ENCODE measurements around the gene PCNX1. TPM values are rescaled to one million over a fixed set of nuclear protein-coding genes. Genes with fewer than 3 reads are reported as not detected.

PCNX1 gene
- total and polyA plus RNA-seq, 4 donors: 5.7 to 41.2 (median 18.2) TPM

DNA sequence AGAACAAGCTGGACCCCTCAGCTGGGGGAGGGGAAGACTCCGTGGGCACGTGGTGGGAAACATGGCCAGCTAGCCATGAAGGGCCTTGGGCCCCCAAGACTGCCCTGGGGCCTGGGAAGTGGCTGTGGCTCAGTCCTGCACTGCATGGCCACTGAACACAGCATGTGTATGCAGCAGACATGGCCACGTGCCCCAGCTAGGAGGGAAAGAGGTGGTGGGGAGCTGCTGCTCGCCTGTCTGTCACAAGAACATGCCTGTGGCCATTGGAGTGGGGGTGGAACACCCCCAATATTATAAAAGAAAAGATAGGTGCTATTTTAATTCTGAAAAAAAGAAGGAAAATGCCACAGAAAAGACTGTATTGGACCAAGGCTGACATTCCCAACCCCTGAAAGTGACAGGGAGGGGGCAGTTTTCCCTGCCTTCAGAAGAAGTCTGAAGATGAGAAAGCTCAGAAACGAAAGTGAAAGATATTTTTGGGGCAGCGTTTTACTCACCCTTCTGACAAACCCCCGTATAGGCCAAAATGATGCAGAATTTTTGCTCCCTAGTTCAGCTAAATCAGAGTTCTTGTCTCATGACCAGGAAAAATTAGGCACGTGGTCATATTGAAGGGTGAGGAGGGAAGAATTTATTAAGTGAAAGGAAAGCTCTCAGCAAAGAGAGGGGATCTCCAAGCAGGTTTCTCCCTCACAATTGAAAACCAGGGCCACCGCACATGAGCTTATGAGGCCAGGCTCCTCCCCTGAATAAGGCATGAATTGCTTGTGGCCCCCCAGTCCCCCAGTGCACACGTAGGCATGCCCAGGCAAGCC, 35.2 kb upstream of the PCNX1 start:
- WGBS: 84% methylated on average over 10 of the region's 10 CpGs
- Histone ChIP-seq H3K27ac (ENCODE audit: low read depth in 1 of 2, low read length in 2 of 2) (no peak overlapping the region), H3K36me3 (ENCODE audit: control insufficient read depth in 4 of 4, insufficient read depth in 3 of 4, low read depth in 1 of 4, low read length in 3 of 4) (no peaks in the 10 kb centered on the region), H3K4me1 (ENCODE audit: control insufficient read depth in 4 of 4, insufficient read depth in 4 of 4, low read length in 3 of 4) (no peaks in the 10 kb centered on the region), H3K9ac (ENCODE audit: low read depth in 1 of 2, low read length in 2 of 2) (no peak overlapping the region), H3K9me3 (ENCODE audit: control insufficient read depth in 4 of 4, low read length in 3 of 4) (peaks cover 0 to 12% (median 8%) of the 10 kb centered on the region in 4 donors), H3K4me3 (ENCODE audit: low read depth in 1 of 3, low read length in 3 of 3) (peak overlapping the region in 1 of 3 donors; percentile 32), H3K27me3 (ENCODE audit: control insufficient read depth in 4 of 4, insufficient read depth in 4 of 4, low read length in 3 of 4) (no peaks in the 10 kb centered on the region)
- DNase-seq (ENCODE audit: low spot score): no peak
- TF ChIP-seq TAF1 (conservative IDR thresholded peaks at IDR 0.05) (no peak), RXRA (IDR thresholded peaks at IDR 0.05) (no peak), NR2F2 (IDR thresholded peaks at IDR 0.05) (no peak), HNF4G (IDR thresholded peaks at IDR 0.05) (no peak), SP1 (IDR thresholded peaks at IDR 0.05) (no peak), FOXA1 (IDR thresholded peaks at IDR 0.05) (no peak)
- TF ChIP-seq, protein P1, sequence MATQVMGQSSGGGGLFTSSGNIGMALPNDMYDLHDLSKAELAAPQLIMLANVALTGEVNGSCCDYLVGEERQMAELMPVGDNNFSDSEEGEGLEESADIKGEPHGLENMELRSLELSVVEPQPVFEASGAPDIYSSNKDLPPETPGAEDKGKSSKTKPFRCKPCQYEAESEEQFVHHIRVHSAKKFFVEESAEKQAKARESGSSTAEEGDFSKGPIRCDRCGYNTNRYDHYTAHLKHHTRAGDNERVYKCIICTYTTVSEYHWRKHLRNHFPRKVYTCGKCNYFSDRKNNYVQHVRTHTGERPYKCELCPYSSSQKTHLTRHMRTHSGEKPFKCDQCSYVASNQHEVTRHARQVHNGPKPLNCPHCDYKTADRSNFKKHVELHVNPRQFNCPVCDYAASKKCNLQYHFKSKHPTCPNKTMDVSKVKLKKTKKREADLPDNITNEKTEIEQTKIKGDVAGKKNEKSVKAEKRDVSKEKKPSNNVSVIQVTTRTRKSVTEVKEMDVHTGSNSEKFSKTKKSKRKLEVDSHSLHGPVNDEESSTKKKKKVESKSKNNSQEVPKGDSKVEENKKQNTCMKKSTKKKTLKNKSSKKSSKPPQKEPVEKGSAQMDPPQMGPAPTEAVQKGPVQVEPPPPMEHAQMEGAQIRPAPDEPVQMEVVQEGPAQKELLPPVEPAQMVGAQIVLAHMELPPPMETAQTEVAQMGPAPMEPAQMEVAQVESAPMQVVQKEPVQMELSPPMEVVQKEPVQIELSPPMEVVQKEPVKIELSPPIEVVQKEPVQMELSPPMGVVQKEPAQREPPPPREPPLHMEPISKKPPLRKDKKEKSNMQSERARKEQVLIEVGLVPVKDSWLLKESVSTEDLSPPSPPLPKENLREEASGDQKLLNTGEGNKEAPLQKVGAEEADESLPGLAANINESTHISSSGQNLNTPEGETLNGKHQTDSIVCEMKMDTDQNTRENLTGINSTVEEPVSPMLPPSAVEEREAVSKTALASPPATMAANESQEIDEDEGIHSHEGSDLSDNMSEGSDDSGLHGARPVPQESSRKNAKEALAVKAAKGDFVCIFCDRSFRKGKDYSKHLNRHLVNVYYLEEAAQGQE (IDR thresholded peaks at IDR 0.05): no peak
- TF ChIP-seq, protein P2, sequence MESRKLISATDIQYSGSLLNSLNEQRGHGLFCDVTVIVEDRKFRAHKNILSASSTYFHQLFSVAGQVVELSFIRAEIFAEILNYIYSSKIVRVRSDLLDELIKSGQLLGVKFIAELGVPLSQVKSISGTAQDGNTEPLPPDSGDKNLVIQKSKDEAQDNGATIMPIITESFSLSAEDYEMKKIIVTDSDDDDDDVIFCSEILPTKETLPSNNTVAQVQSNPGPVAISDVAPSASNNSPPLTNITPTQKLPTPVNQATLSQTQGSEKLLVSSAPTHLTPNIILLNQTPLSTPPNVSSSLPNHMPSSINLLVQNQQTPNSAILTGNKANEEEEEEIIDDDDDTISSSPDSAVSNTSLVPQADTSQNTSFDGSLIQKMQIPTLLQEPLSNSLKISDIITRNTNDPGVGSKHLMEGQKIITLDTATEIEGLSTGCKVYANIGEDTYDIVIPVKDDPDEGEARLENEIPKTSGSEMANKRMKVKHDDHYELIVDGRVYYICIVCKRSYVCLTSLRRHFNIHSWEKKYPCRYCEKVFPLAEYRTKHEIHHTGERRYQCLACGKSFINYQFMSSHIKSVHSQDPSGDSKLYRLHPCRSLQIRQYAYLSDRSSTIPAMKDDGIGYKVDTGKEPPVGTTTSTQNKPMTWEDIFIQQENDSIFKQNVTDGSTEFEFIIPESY (IDR thresholded peaks at IDR 0.05): no peak

DNA sequence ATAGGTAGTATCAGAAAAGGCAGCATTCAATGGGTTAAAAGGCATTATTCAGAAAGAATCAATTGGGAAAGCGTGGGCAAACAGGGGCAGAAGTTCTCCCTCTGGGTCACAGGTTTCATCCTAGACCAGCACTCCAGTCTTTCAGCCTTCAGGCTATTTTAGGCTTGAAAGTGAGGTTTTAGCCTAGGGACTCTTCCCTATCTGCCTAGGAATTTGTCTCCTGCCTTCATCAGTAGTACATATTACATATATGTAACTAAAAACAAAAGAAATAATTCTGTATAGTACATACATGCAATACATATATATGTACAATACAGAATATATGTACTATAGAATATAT, 34.6 kb upstream of the PCNX1 start:
- Histone ChIP-seq H3K9ac (ENCODE audit: low read depth in 1 of 2, low read length in 2 of 2) (no peak overlapping the region), H3K27ac (ENCODE audit: low read depth in 1 of 2, low read length in 2 of 2) (no peak overlapping the region)

More for the DNA sequence above, 34.6 kb upstream of the PCNX1 start:
- TF ChIP-seq RAD21 (IDR thresholded peaks at IDR 0.05): no peak
- no peak for TF ChIP-seq NR2F2 (IDR thresholded peaks at IDR 0.05)
- no peak for TF ChIP-seq GABPA (IDR thresholded peaks at IDR 0.05 in 1 of 2, conservative IDR thresholded peaks at IDR 0.05 in 1 of 2)
- TF ChIP-seq, protein P1 (IDR thresholded peaks at IDR 0.05): no peak
- no peak for TF ChIP-seq RXRA (IDR thresholded peaks at IDR 0.05)
- no peak for TF ChIP-seq FOXA1 (IDR thresholded peaks at IDR 0.05)
- no peak for TF ChIP-seq EGR1 (IDR thresholded peaks at IDR 0.05; ENCODE audit: low read depth in 2 of 2)
- TF ChIP-seq YY1 (IDR thresholded peaks at IDR 0.05): no peak
- no peak for TF ChIP-seq FOXA2 (IDR thresholded peaks at IDR 0.05)
- TF ChIP-seq HNF4G (IDR thresholded peaks at IDR 0.05): no peak
- TF ChIP-seq TAF1 (conservative IDR thresholded peaks at IDR 0.05): no peak
- TF ChIP-seq, protein P3, sequence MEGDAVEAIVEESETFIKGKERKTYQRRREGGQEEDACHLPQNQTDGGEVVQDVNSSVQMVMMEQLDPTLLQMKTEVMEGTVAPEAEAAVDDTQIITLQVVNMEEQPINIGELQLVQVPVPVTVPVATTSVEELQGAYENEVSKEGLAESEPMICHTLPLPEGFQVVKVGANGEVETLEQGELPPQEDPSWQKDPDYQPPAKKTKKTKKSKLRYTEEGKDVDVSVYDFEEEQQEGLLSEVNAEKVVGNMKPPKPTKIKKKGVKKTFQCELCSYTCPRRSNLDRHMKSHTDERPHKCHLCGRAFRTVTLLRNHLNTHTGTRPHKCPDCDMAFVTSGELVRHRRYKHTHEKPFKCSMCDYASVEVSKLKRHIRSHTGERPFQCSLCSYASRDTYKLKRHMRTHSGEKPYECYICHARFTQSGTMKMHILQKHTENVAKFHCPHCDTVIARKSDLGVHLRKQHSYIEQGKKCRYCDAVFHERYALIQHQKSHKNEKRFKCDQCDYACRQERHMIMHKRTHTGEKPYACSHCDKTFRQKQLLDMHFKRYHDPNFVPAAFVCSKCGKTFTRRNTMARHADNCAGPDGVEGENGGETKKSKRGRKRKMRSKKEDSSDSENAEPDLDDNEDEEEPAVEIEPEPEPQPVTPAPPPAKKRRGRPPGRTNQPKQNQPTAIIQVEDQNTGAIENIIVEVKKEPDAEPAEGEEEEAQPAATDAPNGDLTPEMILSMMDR (IDR thresholded peaks at IDR 0.05; ENCODE audit: low read depth, low read length, missing input control): no peak
- H3K4me3 ChIP-seq (ENCODE audit: low read depth in 1 of 3, low read length in 3 of 3): peak overlapping the region in 1 of 3 donors; percentile 32
- H3K4me1 ChIP-seq (ENCODE audit: control insufficient read depth in 4 of 4, insufficient read depth in 4 of 4, low read length in 3 of 4): no peaks in the 10 kb centered on the region
- H3K36me3 ChIP-seq (ENCODE audit: control insufficient read depth in 4 of 4, insufficient read depth in 3 of 4, low read depth in 1 of 4, low read length in 3 of 4): no peaks in the 10 kb centered on the region
- peaks cover 0 to 12% (median 8%) of the 10 kb centered on the region in 4 donors for H3K9me3 ChIP-seq (ENCODE audit: control insufficient read depth in 4 of 4, low read length in 3 of 4)
- DNase-seq (ENCODE audit: low spot score): no peak
- no peaks in the 10 kb centered on the region for H3K27me3 ChIP-seq (ENCODE audit: control insufficient read depth in 4 of 4, insufficient read depth in 4 of 4, low read length in 3 of 4)
- 31% methylated on average over 1 of the region's 1 CpG for WGBS

All from liver (tissue), 9 donors.